Karpas-422 (cell line): ENCODE measurements around the gene MRPL36. TPM values are rescaled to one million over a fixed set of nuclear protein-coding genes. Genes with fewer than 3 reads are reported as not detected.
A peak's percentile ranks its signal among the peaks of the same experiment; 100 is the strongest.

Experiments
- DNase-seq: peaks from one replicate; pipeline ENCODE4 v3.0.0-alpha.2; 2015
- H2AFZ ChIP-seq: fragments of 200-600 bp; sonication (generic); 2 replicates; pipeline ENCODE4 v1.6.1; 2014; ENCODE audit warnings: antibody characterized with exemption, low read length, mixed read lengths
- H3K27ac ChIP-seq: fragments of 200-600 bp; sonication (generic); 2 replicates; pipeline ENCODE4 v1.5.1; 2014; ENCODE audit warnings: mild to moderate bottlenecking, low read length, moderate library complexity
- H3K27me3 ChIP-seq: fragments of 200-600 bp; sonication (generic); 2 replicates; pipeline ENCODE4 v1.6.1; 2014; ENCODE audit warnings: low read length, mixed read lengths
- H3K36me3 ChIP-seq: fragments of 200-600 bp; sonication (generic); 2 replicates; pipeline ENCODE4 v1.6.1; 2014; ENCODE audit warnings: low read length, mixed read lengths; ENCODE audit not compliant: insufficient read depth
- H3K4me1 ChIP-seq: fragments of 200-600 bp; sonication (generic); 2 replicates; pipeline ENCODE4 v1.6.1; 2014; ENCODE audit warnings: mild to moderate bottlenecking, low read length, mixed read lengths
- H3K4me2 ChIP-seq: fragments of 200-600 bp; sonication (generic); 2 replicates; pipeline ENCODE4 v1.6.1; 2014; ENCODE audit warnings: low read length, low read depth, mild to moderate bottlenecking; ENCODE audit not compliant: poor library complexity, severe bottlenecking
- H3K4me3 ChIP-seq: fragments of 200-600 bp; sonication (generic); 2 replicates; pipeline ENCODE4 v1.5.1; 2014; ENCODE audit warnings: mild to moderate bottlenecking, antibody characterized with exemption, low read length, mixed read lengths
- H3K79me2 ChIP-seq: fragments of 200-600 bp; sonication (generic); 2 replicates; pipeline ENCODE4 v1.6.1; 2014; ENCODE audit warnings: mild to moderate bottlenecking, low read length, mixed read lengths
- H3K9ac ChIP-seq: fragments of 200-600 bp; sonication (generic); 2 replicates; pipeline ENCODE4 v1.6.0; 2014; ENCODE audit warnings: low read length
- H3K9me2 ChIP-seq: fragments of 200-600 bp; sonication (generic), shearing (Covaris generic); replicated peaks from 2 replicates; pipeline ENCODE4 v1.6.0; 2014; ENCODE audit warnings: mild to moderate bottlenecking, low read length, moderate library complexity; ENCODE audit not compliant: insufficient read depth
- H3K9me3 ChIP-seq: fragments of 300-700, 200-600 bp; sonication (generic); 2 replicates; pipeline ENCODE4 v1.6.1; 2014; ENCODE audit warnings: low read length, mixed read lengths
- H4K20me1 ChIP-seq: fragments of 200-600 bp; sonication (generic); 2 replicates; pipeline ENCODE4 v1.6.1; 2014; ENCODE audit warnings: mild to moderate bottlenecking, antibody characterized with exemption, low read length, low read depth; ENCODE audit not compliant: insufficient read depth
- total RNA-seq: library from RNA; depleted of rRNA; stranded (reverse); fragments of >200 nt; shearing (Covaris generic); gene quantifications from 2 replicates; pipeline ENCODE4 v1.2.3, GENCODE V29; 2014; ENCODE audit warnings: low replicate concordance

The MRPL36 gene
- total RNA-seq, 1 experiment from 2014 or later, result 67.1 TPM

DNA sequence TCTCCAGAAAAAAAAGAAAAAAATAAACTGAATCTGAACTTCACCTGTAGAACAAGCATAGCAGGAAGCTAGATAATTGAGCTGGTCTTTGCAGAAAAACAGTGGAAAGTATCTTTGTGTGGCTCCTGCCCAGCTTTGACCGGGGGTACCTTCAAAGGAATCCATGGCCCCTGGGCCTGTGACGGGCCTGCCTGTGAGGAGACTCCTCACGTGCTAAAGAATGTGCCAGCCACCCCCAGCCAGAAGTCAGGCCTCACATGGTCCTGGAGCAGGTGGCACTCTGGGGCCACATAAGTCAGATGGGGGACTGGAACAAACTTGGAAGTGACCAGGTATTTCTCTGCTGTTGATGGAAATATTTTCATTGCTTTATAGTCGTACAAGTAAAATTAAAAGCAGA, 5.7 kb upstream of the MRPL36 start:
- DNase-seq, result no peak
- no peak overlapping the region for H3K9ac ChIP-seq
- H3K36me3 ChIP-seq, result peaks cover 43% of the 10 kb centered on the region
- peaks cover 90% of the 10 kb centered on the region for H3K79me2 ChIP-seq
- no peaks in the 10 kb centered on the region for H3K9me3 ChIP-seq
- no peaks in the 10 kb centered on the region for H3K27me3 ChIP-seq
- no peak overlapping the region for H3K27ac ChIP-seq
- no peak overlapping the region for H3K4me3 ChIP-seq
- no peaks in the 10 kb centered on the region for H3K9me2 ChIP-seq
- peaks cover 21% of the 10 kb centered on the region for H3K4me1 ChIP-seq
- no peak overlapping the region for H3K4me2 ChIP-seq
- H4K20me1 ChIP-seq, result peaks cover 43% of the 10 kb centered on the region
- H2AFZ ChIP-seq, result no peak overlapping the region

DNA sequence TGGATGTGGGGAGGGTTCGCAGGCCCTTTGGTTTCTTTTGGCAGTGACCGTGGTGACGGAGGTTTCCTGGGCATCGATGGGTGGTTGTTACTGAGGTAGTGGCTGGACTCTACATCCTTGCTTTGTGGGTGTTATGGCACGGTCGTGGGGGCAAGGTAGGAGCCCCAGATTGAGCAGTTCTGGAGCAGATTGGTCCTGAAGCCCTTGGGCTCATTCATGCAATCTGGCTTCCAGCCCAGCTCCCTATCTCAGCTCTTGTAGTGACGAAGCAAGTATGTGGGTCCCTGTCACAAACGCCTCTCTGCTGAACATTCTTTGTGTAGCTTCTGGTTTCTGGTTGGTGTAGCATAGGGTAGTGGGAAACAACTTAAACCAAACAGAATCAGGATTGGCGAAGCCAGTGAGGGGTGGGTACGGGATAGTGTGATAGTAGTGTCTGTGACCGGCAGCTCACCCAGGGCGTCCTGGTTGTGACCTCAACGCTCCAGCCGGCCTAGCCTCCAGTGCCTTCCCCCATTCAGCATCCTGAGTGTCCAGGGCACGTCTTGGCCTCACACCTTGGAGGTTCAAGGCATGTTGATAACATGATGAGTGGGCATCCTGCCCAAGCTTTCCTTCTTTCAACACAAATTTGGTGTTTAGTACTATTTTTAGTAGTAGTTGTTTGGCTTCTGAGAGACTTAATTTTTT, 4.5 kb upstream of the MRPL36 start:
- Histone ChIP-seq H3K36me3 (peaks cover 39% of the 10 kb centered on the region), H3K27ac (no peak overlapping the region), H3K4me2 (no peak overlapping the region), H3K9me2 (no peaks in the 10 kb centered on the region), H3K9ac (no peak overlapping the region), H4K20me1 (peaks cover 35% of the 10 kb centered on the region), H3K4me1 (peaks cover 22% of the 10 kb centered on the region), H3K79me2 (peaks cover 83% of the 10 kb centered on the region), H3K4me3 (no peak overlapping the region), H2AFZ (no peak overlapping the region), H3K9me3 (no peaks in the 10 kb centered on the region), H3K27me3 (no peaks in the 10 kb centered on the region)
- DNase-seq, result no peak

DNA sequence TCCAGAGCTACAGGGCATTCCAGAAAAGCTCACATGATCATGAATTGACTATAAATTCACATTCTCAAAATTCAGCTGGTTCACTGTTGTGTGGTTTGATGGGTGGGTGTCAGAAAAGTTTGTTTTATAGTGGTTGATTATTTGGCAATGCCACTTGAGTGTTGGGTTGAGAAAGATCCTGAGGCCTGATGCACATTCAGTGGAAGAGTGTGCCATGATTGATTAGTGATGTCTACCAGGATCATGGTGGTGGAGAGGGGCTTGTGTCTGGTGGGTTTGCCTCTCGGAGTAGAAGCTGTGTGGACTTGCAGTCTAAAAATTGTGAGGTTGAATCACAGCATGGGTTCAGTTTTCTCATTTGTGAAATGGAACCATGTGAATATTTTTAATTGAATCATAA, 3.6 kb upstream of the MRPL36 start:
- H3K27me3 ChIP-seq, result no peaks in the 10 kb centered on the region
- H3K36me3 ChIP-seq, result peaks cover 38% of the 10 kb centered on the region
- peak overlapping the region; percentile 83 for H3K4me2 ChIP-seq
- H3K27ac ChIP-seq, result no peak overlapping the region
- no peaks in the 10 kb centered on the region for H3K9me2 ChIP-seq
- H2AFZ ChIP-seq, result no peak overlapping the region
- no peak for DNase-seq
- peaks cover 29% of the 10 kb centered on the region for H3K4me1 ChIP-seq
- H3K9me3 ChIP-seq, result no peaks in the 10 kb centered on the region
- H4K20me1 ChIP-seq, result peaks cover 34% of the 10 kb centered on the region
- peaks cover 83% of the 10 kb centered on the region for H3K79me2 ChIP-seq
- no peak overlapping the region; the same call in 1 of the 2 replicates for H3K9ac ChIP-seq
- H3K4me3 ChIP-seq, result no peak overlapping the region

DNA sequence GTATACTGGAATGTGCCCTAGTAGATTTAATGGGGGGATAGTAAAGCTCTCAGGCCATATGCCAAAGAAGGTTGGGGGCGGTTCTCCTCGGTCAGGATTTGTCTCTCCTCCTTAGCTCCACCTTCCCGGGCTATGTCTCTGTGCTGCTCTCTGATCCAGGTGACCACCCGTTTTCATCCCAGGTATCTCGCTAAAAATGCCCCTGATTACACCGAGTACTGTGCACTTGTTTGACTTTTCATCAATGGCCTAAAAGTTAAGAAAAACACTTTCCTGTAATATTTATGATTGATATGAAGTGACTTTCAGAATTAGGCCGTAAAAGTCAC, 2.3 kb upstream of the MRPL36 start:
- Histone ChIP-seq H4K20me1 (peaks cover 32% of the 10 kb centered on the region), H3K9me2 (no peaks in the 10 kb centered on the region), H2AFZ (no peak overlapping the region), H3K9ac (peak overlapping the region; percentile 91), H3K9me3 (no peaks in the 10 kb centered on the region), H3K27ac (peak overlapping the region; percentile 87), H3K4me3 (peak overlapping the region; percentile 85), H3K4me2 (peak overlapping the region; percentile 83), H3K79me2 (peaks cover 76% of the 10 kb centered on the region), H3K27me3 (no peaks in the 10 kb centered on the region), H3K4me1 (peaks cover 37% of the 10 kb centered on the region), H3K36me3 (peaks cover 44% of the 10 kb centered on the region)
- DNase-seq, result peak; percentile 58

DNA sequence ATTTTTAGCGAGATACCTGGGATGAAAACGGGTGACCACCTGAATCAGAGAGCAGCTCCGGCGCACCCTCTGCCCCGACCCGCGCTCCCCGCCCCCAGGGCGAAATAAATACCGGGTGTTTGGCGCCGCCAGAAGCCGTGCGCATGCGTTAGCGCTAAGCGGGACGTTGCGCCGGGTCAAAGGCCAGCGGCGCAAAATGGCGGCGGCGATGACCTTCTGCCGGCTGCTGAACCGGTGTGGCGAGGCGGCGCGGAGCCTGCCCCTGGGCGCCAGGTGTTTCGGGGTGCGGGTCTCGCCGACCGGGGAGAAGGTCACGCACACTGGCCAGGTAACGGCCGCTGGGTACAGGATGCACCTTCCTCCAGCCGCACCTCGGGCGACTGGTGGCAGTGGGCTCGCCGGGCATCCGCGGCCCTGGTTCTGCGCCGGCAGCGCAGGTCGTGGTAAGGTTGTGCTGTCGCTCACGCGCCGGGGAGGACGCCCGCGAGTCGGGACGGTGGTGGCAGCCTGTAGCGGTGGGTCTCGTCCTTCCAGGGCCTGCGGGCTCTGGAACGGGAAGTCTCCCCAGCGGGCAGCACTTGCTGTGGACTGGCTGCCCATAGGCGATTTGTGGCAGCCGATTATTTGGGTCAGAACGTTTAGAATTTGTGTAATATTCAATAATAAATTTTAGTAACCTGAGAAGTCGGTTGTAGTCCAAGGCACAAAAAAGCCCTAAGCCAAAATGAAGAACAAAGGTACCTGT, 1.8 kb upstream of the MRPL36 start, which contains the start of gene NDUFS6:
TSS of gene NDUFS6 (plus strand) at position 186 of the 745 bp plus-strand sequence. CDS start at position 197, 11 bp downstream.
- Histone ChIP-seq H3K27me3 (no peaks in the 10 kb centered on the region), H3K4me1 (peaks cover 40% of the 10 kb centered on the region), H3K9ac (peak within 1 kb of the TSS; percentile 91), H3K27ac (peak within 1 kb of the TSS; percentile 87), H3K79me2 (peaks cover 71% of the 10 kb centered on the region), H2AFZ (peak within 1 kb of the TSS; percentile 61; the same call in 1 of the 2 replicates), H4K20me1 (peaks cover 27% of the 10 kb centered on the region), H3K36me3 (peaks cover 38% of the 10 kb centered on the region), H3K9me2 (no peaks in the 10 kb centered on the region), H3K9me3 (no peaks in the 10 kb centered on the region), H3K4me3 (peak within 1 kb of the TSS; percentile 85), H3K4me2 (peak within 1 kb of the TSS; percentile 83)
- peak; percentile 93 for DNase-seq

DNA sequence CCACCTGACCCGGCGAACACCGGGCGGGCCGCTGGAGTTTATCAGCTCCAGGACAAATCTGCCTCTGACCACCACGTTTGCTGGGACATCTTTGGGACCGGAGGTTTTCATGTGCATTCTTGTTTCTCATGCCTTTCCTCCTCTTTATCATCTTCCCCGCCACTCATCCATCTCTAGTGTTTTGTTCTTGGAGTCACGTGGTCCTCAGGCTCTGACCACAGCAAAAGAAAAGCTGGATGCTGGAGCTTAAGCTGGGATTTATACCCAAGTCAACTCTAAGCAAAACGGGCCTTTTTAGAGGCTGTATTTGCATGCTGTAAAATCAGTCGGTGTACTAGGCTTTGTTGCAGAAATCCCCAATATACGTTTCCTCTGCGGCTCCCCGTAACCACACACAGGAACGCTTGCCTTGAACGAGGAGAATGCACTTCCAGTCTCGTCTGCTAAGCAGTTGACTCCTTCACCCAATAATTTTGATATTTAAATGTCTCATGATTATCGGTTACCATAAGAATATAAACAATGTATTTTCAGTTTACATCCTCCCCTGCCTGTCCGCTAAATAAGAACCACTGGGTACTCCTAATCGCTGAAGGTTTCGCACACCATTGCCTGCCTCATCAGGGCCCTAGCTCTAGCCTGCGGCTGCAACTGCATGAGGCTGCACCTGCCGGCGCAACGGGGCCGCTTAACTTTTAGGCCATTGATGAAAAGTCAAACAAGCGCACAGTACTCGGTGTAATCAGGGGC, 1.0 kb upstream of the MRPL36 start:
- H3K4me2 ChIP-seq, result peak overlapping the region; percentile 83
- no peak overlapping the region; the same call in 1 of the 2 replicates for H2AFZ ChIP-seq
- H3K27me3 ChIP-seq, result no peaks in the 10 kb centered on the region
- peaks cover 23% of the 10 kb centered on the region for H4K20me1 ChIP-seq
- H3K4me1 ChIP-seq, result peaks cover 43% of the 10 kb centered on the region
- peaks cover 33% of the 10 kb centered on the region; the same call in 1 of the 2 replicates for H3K36me3 ChIP-seq
- peak overlapping the region; percentile 85 for H3K4me3 ChIP-seq
- DNase-seq, result peak; percentile 73
- H3K9me3 ChIP-seq, result no peaks in the 10 kb centered on the region
- H3K79me2 ChIP-seq, result peaks cover 64% of the 10 kb centered on the region
- peak overlapping the region; percentile 91 for H3K9ac ChIP-seq
- H3K27ac ChIP-seq, result peak overlapping the region; percentile 87
- H3K9me2 ChIP-seq, result no peaks in the 10 kb centered on the region

DNA sequence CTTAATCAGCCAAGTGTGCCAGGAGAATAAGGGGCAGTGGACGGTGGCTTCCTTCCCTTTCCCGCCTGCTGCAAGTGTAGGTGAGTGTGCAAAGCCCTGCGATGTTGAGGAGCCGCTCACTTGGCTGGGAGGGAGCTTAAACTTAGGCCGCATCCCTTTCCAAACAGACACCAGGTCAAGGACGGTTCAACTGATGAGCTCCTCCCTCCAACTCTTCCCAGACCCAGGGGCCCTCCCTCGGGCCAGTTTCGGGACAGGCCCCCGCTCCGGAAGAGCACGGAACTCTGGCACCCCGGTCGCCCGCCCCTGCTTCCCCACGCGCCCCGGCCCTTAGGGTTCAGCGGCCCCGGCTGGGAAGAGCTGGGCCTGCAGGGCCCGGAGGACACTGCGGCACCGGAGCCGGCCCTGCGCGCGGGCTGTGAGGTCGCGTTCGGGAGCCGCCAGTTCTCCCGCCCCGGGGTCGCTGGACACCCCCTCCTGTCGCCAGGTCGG, 481 bp downstream of the MRPL36 start:
- Histone ChIP-seq H3K36me3 (peaks cover 28% of the 10 kb centered on the region; the same call in 1 of the 2 replicates), H3K4me2 (peak overlapping the region; percentile 83), H4K20me1 (peaks cover 21% of the 10 kb centered on the region), H2AFZ (no peak overlapping the region), H3K79me2 (peaks cover 49% of the 10 kb centered on the region), H3K27me3 (no peaks in the 10 kb centered on the region), H3K4me1 (peaks cover 51% of the 10 kb centered on the region), H3K9me3 (no peaks in the 10 kb centered on the region), H3K9ac (peak overlapping the region; percentile 91), H3K27ac (peak overlapping the region; percentile 53), H3K4me3 (peak overlapping the region; percentile 85), H3K9me2 (no peaks in the 10 kb centered on the region)
- DNase-seq, result peak; percentile 66
